Skin of body (tissue), 3 donors: ENCODE data around the gene CT45A3. TPM values are rescaled to one million over a fixed set of nuclear protein-coding genes. Genes with fewer than 3 reads are reported as not detected.
"Not testable (repeated sequence)": the region's sequence is repeated elsewhere in the genome, so short reads cannot be mapped to it uniquely, and the experiment has no call there.

ENCODE experiments used
- DNase-seq: peaks from one replicate; lab custom pipeline; 2025; lab: John Stamatoyannopoulos, UW
- small RNA-seq: library from RNA; depleted of rRNA; stranded (forward); fragments of <200 nt; gene quantifications from one replicate; pipeline ENCODE3, GENCODE V24; 2014; ENCODE audit warnings: low replicate concordance
- total RNA-seq: library from RNA; depleted of rRNA; stranded (reverse); fragments of >200 nt; gene quantifications from one replicate; pipeline ENCODE4 v1.2.3, GENCODE V29; 2014

Gene CT45A3, protein sequence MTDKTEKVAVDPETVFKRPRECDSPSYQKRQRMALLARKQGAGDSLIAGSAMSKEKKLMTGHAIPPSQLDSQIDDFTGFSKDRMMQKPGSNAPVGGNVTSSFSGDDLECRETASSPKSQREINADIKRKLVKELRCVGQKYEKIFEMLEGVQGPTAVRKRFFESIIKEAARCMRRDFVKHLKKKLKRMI
- not detected for total RNA-seq

DNA sequence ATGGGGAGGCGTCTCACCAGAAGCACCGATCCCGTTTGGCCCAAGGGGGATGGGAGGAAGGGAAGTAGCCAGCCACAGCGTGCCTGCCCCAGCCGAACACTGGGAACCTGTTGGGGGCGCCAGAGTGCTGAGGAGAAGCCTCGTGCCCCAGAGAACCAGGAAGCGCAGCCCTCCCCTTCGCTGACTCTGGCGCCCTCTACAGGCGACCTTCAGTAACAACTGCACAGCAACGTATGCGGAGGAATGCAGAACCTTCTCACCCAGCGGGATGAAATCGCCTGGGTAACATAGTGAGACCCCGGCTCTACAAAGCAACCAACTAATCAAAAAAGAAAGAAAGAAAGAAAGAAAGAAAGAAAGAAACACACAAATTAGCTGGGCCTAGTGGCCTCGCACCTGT lies at the start of gene CT45A3:
TSS of gene CT45A3 (minus strand) at position 101 of the 400 bp plus-strand sequence. CDS start 3,747 bp downstream, outside the sequence.
- DNase-seq, result not testable (repeated sequence)

DNA sequence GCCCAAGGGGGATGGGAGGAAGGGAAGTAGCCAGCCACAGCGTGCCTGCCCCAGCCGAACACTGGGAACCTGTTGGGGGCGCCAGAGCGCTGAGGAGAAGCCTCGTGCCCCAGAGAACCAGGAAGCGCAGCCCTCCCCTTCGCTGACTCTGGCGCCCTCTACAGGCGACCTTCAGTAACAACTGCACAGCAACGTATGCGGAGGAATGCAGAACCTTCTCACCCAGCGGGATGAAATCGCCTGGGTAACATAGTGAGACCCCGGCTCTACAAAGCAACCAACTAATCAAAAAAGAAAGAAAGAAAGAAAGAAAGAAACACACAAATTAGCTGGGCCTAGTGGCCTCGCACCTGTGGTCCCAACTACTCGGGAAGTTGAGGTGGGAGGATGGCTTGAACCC lies 34.7 kb upstream of the CT45A3 start, which contains the start of gene CT45A6:
TSS of gene CT45A6 (minus strand) at position 101 of the 400 bp plus-strand sequence. CDS start 3,794 bp downstream, outside the sequence.
- not testable (repeated sequence) for DNase-seq

- not testable (repeated sequence) for DNase-seq
Observed at GRCh38 chrX:135785403-135785802, 17.4 kb upstream of the CT45A3 start, which contains the start of gene CT45A5. Gene CT45A5, minus strand, starts transcription at chrX:135785503. Its CDS starts 3,774 bp downstream, at chrX:135781729.

- DNase-seq, result not testable (repeated sequence)
Observed at GRCh38 chrX:135744739-135745138, 23.3 kb downstream of the CT45A3 start.

- DNase-seq, result no peak
Observed at GRCh38 chrX:135741192-135741715, 26.7 kb downstream of the CT45A3 start.

- no peak for DNase-seq
Observed at GRCh38 chrX:135740681-135741149, 27.3 kb downstream of the CT45A3 start.

DNA sequence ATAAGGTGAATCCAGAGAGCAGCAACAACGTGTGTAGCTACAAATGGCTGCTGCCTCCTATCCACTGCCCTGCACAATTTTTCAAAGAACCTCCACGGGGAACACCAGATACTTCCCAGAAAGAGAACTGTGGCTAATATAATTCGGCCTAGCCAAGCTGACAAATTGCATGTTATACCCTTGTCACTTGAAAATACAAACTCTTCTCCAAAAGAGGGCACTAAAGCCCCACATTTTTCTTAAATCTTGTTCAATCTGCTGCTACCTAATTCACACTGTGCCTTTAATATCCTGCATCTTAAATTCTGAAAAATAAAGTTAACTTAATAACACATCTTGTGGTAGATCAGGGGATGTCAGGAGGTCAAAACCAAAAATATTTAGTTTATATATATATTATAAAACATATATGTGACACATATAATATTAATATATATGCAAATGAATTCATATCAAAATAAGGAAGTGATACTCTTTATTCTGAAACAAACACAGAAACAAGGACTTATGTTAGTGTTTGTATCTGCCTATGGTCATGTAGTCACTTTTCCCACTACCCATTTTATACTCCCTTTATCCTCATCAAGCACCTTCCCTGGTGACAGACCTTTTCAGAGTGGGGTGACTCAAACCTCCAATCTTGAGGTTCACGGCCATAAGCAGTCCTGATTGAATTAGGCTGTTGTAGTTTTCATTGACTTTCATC lies 30.5 kb downstream of the CT45A3 start:
- DNase-seq, result no peak

- DNase-seq, result not testable (repeated sequence)
Observed at GRCh38 chrX:135734666-135735065, 33.3 kb downstream of the CT45A3 start.

- DNase-seq, result no peak
Observed at GRCh38 chrX:135713795-135714194, 54.2 kb downstream of the CT45A3 start.

- not testable (repeated sequence) for DNase-seq
Observed at GRCh38 chrX:135713183-135713689, 54.8 kb downstream of the CT45A3 start, which contains the start of gene CT45A1. Gene CT45A1, plus strand, starts transcription at chrX:135713639. Its CDS starts 5,302 bp downstream, at chrX:135718941.

Small RNA genes lying within 50 kb of the gene (small RNA-seq; reads per million reads assigned to genes)
- not detected for gene AC240442.1

Other genes with a start within 250 kb of the CT45A3 start
- gene INTS6L, start 247.5 kb downstream of the CT45A3 start, total RNA-seq, result 14.2 TPM
- gene CT45A1, start 54.6 kb downstream of the CT45A3 start, total RNA-seq, result not detected
- not detected for gene CT45A5, start 17.3 kb upstream of the CT45A3 start, total RNA-seq
- not detected for gene CT45A6, start 34.6 kb upstream of the CT45A3 start, total RNA-seq
- gene CT45A2, start 51.8 kb upstream of the CT45A3 start, total RNA-seq, result not detected
- not detected for gene CT45A7, start 69.1 kb upstream of the CT45A3 start, total RNA-seq
- gene CT45A8, start 86.3 kb upstream of the CT45A3 start, total RNA-seq, result not detected
- not detected for gene CT45A9, start 103.6 kb upstream of the CT45A3 start, total RNA-seq
- not detected for gene CT45A10, start 125.3 kb upstream of the CT45A3 start, total RNA-seq
- gene SAGE1, start 125.5 kb upstream of the CT45A3 start, total RNA-seq, result not detected
- gene MMGT1, start 205.8 kb upstream of the CT45A3 start, total RNA-seq, result 13.2 TPM
- 15.9 TPM for gene SLC9A6, start 217.2 kb upstream of the CT45A3 start, total RNA-seq